ENCODE measurements around the gene PKP3. TPM values are rescaled to one million over a fixed set of nuclear protein-coding genes. Genes with fewer than 3 reads are reported as not detected.

Gene PKP3
- total RNA-seq, 1 donor from 2014 or later = 0.85 TPM

- no peaks in the 10 kb centered on the region for H3K36me3 Mint-ChIP-seq (ENCODE audit: low read depth)
- peaks cover 33% of the 10 kb centered on the region for H3K4me1 Mint-ChIP-seq (ENCODE audit: low read depth)
- H3K27me3 Mint-ChIP-seq (ENCODE audit: low read depth) = no peaks in the 10 kb centered on the region
- no peak for TF ChIP-seq CTCF (IDR thresholded peaks at IDR 0.05)
- H3K9me3 Mint-ChIP-seq (ENCODE audit: low read depth) = no peaks in the 10 kb centered on the region
- DNase-seq (ENCODE audit: low spot score) = peak; percentile 36
- H3K27ac Mint-ChIP-seq (ENCODE audit: unreplicated experiment) = no peak overlapping the region
- H3K4me3 Mint-ChIP-seq (ENCODE audit: unreplicated experiment) = no peak overlapping the region
These were observed 43.2 kb upstream of the PKP3 start for GRCh38 chr11:350723-351255.

GRCh38 chr11:351411-351810, 42.6 kb upstream of the PKP3 start:
- Mint-ChIP-seq H3K36me3 (ENCODE audit: low read depth) (no peaks in the 10 kb centered on the region), H3K27ac (ENCODE audit: unreplicated experiment) (no peak overlapping the region), H3K4me3 (ENCODE audit: unreplicated experiment) (no peak overlapping the region), H3K9me3 (ENCODE audit: low read depth) (no peaks in the 10 kb centered on the region), H3K4me1 (ENCODE audit: low read depth) (peaks cover 33% of the 10 kb centered on the region), H3K27me3 (ENCODE audit: low read depth) (no peaks in the 10 kb centered on the region)
- peak; percentile 29 for DNase-seq (ENCODE audit: low spot score)
- TF ChIP-seq CTCF (IDR thresholded peaks at IDR 0.05) = no peak

- Mint-ChIP-seq H3K27ac (ENCODE audit: unreplicated experiment) (no peak overlapping the region), H3K36me3 (ENCODE audit: low read depth) (no peaks in the 10 kb centered on the region), H3K4me1 (ENCODE audit: low read depth) (peaks cover 33% of the 10 kb centered on the region), H3K9me3 (ENCODE audit: low read depth) (no peaks in the 10 kb centered on the region), H3K27me3 (ENCODE audit: low read depth) (no peaks in the 10 kb centered on the region), H3K4me3 (ENCODE audit: unreplicated experiment) (no peak overlapping the region)
- TF ChIP-seq CTCF (IDR thresholded peaks at IDR 0.05) = no peak
- DNase-seq (ENCODE audit: low spot score) = peak; percentile 28
These were observed 41.5 kb upstream of the PKP3 start for GRCh38 chr11:352456-353031.

- no peak overlapping the region for H3K4me3 Mint-ChIP-seq (ENCODE audit: unreplicated experiment)
- peak overlapping the region; percentile 90 for H3K27ac Mint-ChIP-seq (ENCODE audit: unreplicated experiment)
- no peaks in the 10 kb centered on the region for H3K27me3 Mint-ChIP-seq (ENCODE audit: low read depth)
- no peaks in the 10 kb centered on the region for H3K9me3 Mint-ChIP-seq (ENCODE audit: low read depth)
- no peaks in the 10 kb centered on the region for H3K36me3 Mint-ChIP-seq (ENCODE audit: low read depth)
- DNase-seq (ENCODE audit: low spot score) = peak; percentile 65
- H3K4me1 Mint-ChIP-seq (ENCODE audit: low read depth) = peaks cover 33% of the 10 kb centered on the region
- no peak for TF ChIP-seq CTCF (IDR thresholded peaks at IDR 0.05)
These were observed 40.7 kb upstream of the PKP3 start for GRCh38 chr11:353179-353873.

- Mint-ChIP-seq H3K27me3 (ENCODE audit: low read depth) (peaks cover 2% of the 10 kb centered on the region), H3K27ac (ENCODE audit: unreplicated experiment) (peak overlapping the region; percentile 92), H3K9me3 (ENCODE audit: low read depth) (no peaks in the 10 kb centered on the region), H3K4me3 (ENCODE audit: unreplicated experiment) (peak overlapping the region; percentile 43), H3K36me3 (ENCODE audit: low read depth) (no peaks in the 10 kb centered on the region), H3K4me1 (ENCODE audit: low read depth) (peaks cover 30% of the 10 kb centered on the region)
- peak; percentile 92 for DNase-seq (ENCODE audit: low spot score)
- no peak for TF ChIP-seq CTCF (IDR thresholded peaks at IDR 0.05)
These were observed 38.2 kb upstream of the PKP3 start for GRCh38 chr11:355581-356458.

Data from chondrocyte (in vitro differentiated cells).